Fibroblast of lung (primary cell): Measurements from ENCODE around the gene KCNIP4. TPM values are rescaled to one million over a fixed set of nuclear protein-coding genes. Genes with fewer than 3 reads are reported as not detected.

Experiments used
- DNase-seq, 2 donors: peaks; one replicate each; pipeline versions ENCODE4 v3.0.0 to v3.0.0-alpha.2; 2010; ENCODE audit warnings: low read depth in 2 of 2
- H2AFZ ChIP-seq: 2 replicates; pipeline ENCODE4 v1.5.1; 2012; ENCODE audit warnings: low read length, control low read depth, inconsistent platforms
- H3K27ac ChIP-seq: 2 replicates; pipeline ENCODE4 v1.5.1; 2011; ENCODE audit warnings: low read length, control low read depth; ENCODE audit not compliant: insufficient read depth
- H3K27me3 ChIP-seq: 2 replicates; pipeline ENCODE4 v1.5.1; 2011; ENCODE audit warnings: mild to moderate bottlenecking, low read length; ENCODE audit not compliant: control insufficient read depth, insufficient read depth
- H3K36me3 ChIP-seq: 2 replicates; pipeline ENCODE4 v1.5.1; 2011; ENCODE audit warnings: low read length; ENCODE audit not compliant: control insufficient read depth, insufficient read depth
- H3K4me1 ChIP-seq: 2 replicates; pipeline ENCODE4 v1.5.1; 2011; ENCODE audit warnings: low read length; ENCODE audit not compliant: control insufficient read depth, insufficient read depth; ENCODE audit errors: extremely low read depth
- H3K4me2 ChIP-seq: 2 replicates; pipeline ENCODE4 v1.5.1; 2011; ENCODE audit warnings: low read length, control low read depth; ENCODE audit not compliant: insufficient read depth; ENCODE audit errors: extremely low read depth
- H3K4me3 ChIP-seq, 4 experiments: fragments of 200-600 bp in 1 of 4; sonication (generic) in 1 of 4; replicated peaks in 1 of 4; 2 replicates each; pipeline ENCODE4 v1.5.1; 2011 to 2016; ENCODE audit warnings: low read length in 4 of 4, low read depth in 3 of 4, mild to moderate bottlenecking in 3 of 4, control low read depth in 2 of 4, inconsistent platforms in 1 of 4, mixed read lengths in 1 of 4; ENCODE audit not compliant: insufficient read depth in 1 of 4; ENCODE audit errors: control extremely low read depth in 1 of 4
- H3K79me2 ChIP-seq: 2 replicates; pipeline ENCODE4 v1.5.1; 2012; ENCODE audit warnings: mild to moderate bottlenecking, low read length, inconsistent platforms; ENCODE audit not compliant: control insufficient read depth, insufficient read depth
- H3K9ac ChIP-seq: 2 replicates; pipeline ENCODE4 v1.5.1; 2011; ENCODE audit warnings: mild to moderate bottlenecking, low read length, control low read depth; ENCODE audit not compliant: insufficient read depth
- H3K9me3 ChIP-seq: 2 replicates; pipeline ENCODE4 v1.5.1; 2012; ENCODE audit warnings: low read depth, low read length; ENCODE audit not compliant: control insufficient read depth, insufficient read depth
- H4K20me1 ChIP-seq: 2 replicates; pipeline ENCODE4 v1.5.1; 2011; ENCODE audit warnings: low read length; ENCODE audit not compliant: control insufficient read depth, insufficient read depth; ENCODE audit errors: extremely low read depth
- CTCF ChIP-seq, 2 donors: IDR thresholded peaks in 1 of 2; conservative IDR thresholded peaks in 1 of 2; 1 replicate in 1 of 2; 2 replicates in 1 of 2; pipeline ENCODE4 v1.5.1; 2011 to 2012; ENCODE audit warnings: low read length in 2 of 2, control low read depth in 1 of 2, inconsistent platforms in 1 of 2, low read depth in 1 of 2, mild to moderate bottlenecking in 1 of 2
- EZH2 ChIP-seq: IDR thresholded peaks from 2 replicates; pipeline ENCODE4 v1.5.1; 2012; ENCODE audit warnings: low read length, control low read depth, mild to moderate bottlenecking; ENCODE audit errors: missing control alignments
- polyA plus RNA-seq, 2 donors: library from polyadenylated mRNA; depleted of rRNA in 1 of 2; stranded (reverse) in 1 of 2; unstranded in 1 of 2; fragments of >200 nt; gene quantifications; 2 replicates each; pipeline ENCODE4 v1.2.1, GENCODE V29; 2011 to 2012; ENCODE audit warnings: missing spikeins in 1 of 2
- total RNA-seq: library from RNA; depleted of rRNA; stranded (reverse); fragments of >200 nt; gene quantifications from 2 replicates; pipeline ENCODE4 v1.2.1, GENCODE V29; 2014

Gene KCNIP4
- total and polyA plus RNA-seq, 2 donors (not counting 1 experiment from before 2014, with no cell fraction given) = not detected

- Histone ChIP-seq H3K9ac (no peak overlapping the region), H3K27ac (no peak overlapping the region), H3K36me3 (no peaks in the 10 kb centered on the region), H4K20me1 (no peaks in the 10 kb centered on the region), H3K4me3 (no peak overlapping the region), H3K4me2 (no peak overlapping the region), H3K79me2 (no peaks in the 10 kb centered on the region), H3K27me3 (no peaks in the 10 kb centered on the region), H3K9me3 (no peaks in the 10 kb centered on the region), H2AFZ (no peak overlapping the region), H3K4me1 (no peaks in the 10 kb centered on the region)
- no peak for DNase-seq
- TF ChIP-seq CTCF (conservative IDR thresholded peaks at IDR 0.05 in 1 of 2, IDR thresholded peaks at IDR 0.05 in 1 of 2; ENCODE audit: low read depth in 1 of 2, low read length in 2 of 2) (no peak), EZH2 (no peak)
Observed at GRCh38 chr4:20883231-20883630, 1065.3 kb downstream of the KCNIP4 start.

GRCh38 chr4:20882500-20882899 is 1066.1 kb downstream of the KCNIP4 start:
- no peak overlapping the region for H3K4me3 ChIP-seq
- H2AFZ ChIP-seq = no peak overlapping the region
- no peaks in the 10 kb centered on the region for H3K4me1 ChIP-seq
- no peaks in the 10 kb centered on the region for H3K36me3 ChIP-seq
- H3K27ac ChIP-seq = no peak overlapping the region
- TF ChIP-seq EZH2 = no peak
- TF ChIP-seq CTCF (conservative IDR thresholded peaks at IDR 0.05 in 1 of 2, IDR thresholded peaks at IDR 0.05 in 1 of 2; ENCODE audit: low read depth in 1 of 2, low read length in 2 of 2) = no peak
- H4K20me1 ChIP-seq = no peaks in the 10 kb centered on the region
- no peaks in the 10 kb centered on the region for H3K9me3 ChIP-seq
- H3K9ac ChIP-seq = no peak overlapping the region
- no peak for DNase-seq
- H3K4me2 ChIP-seq = no peak overlapping the region
- H3K27me3 ChIP-seq = no peaks in the 10 kb centered on the region
- no peaks in the 10 kb centered on the region for H3K79me2 ChIP-seq

DNA sequence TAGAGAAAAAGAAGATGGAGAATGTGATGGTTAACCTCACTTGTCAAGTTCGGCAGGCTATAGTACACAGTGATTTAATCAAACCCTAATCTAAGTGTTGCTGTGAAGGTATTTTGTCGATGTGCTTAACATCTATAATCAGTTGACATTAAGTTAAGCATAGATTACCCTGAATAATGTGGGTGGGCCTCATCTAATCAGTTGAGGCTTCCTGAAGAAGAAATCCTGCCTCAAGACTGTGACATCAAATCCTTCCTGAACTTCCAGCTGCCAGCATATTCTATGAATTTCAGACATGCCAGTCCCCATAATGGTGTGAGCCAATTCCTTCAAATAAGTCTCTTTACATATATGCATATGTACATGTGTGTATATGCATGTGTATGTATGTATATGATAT is 1066.9 kb downstream of the KCNIP4 start:
- TF ChIP-seq EZH2 (no peak), CTCF (conservative IDR thresholded peaks at IDR 0.05 in 1 of 2, IDR thresholded peaks at IDR 0.05 in 1 of 2; ENCODE audit: low read depth in 1 of 2, low read length in 2 of 2) (no peak)
- no peaks in the 10 kb centered on the region for H3K79me2 ChIP-seq
- no peak overlapping the region for H3K4me2 ChIP-seq
- DNase-seq = no peak
- H3K9ac ChIP-seq = no peak overlapping the region
- no peak overlapping the region for H3K27ac ChIP-seq
- no peaks in the 10 kb centered on the region for H3K9me3 ChIP-seq
- H3K36me3 ChIP-seq = no peaks in the 10 kb centered on the region
- H3K4me1 ChIP-seq = no peaks in the 10 kb centered on the region
- H2AFZ ChIP-seq = no peak overlapping the region
- H3K4me3 ChIP-seq = no peak overlapping the region
- H3K27me3 ChIP-seq = no peaks in the 10 kb centered on the region
- H4K20me1 ChIP-seq = no peaks in the 10 kb centered on the region
